H1 (cell line): ENCODE results near the gene EXOC6.

Experiments used
- CEBPB ChIP-seq: IDR thresholded peaks from 2 replicates; pipeline ENCODE4 v1.6.1; 2012; ENCODE audit warnings: low read depth, low read length
- CREB1 ChIP-seq: IDR thresholded peaks from 2 replicates; pipeline ENCODE4 v1.6.1; 2012; ENCODE audit warnings: inconsistent platforms
- CTCF ChIP-seq, 3 experiments: IDR thresholded peaks; 1 replicate in 2 of 3; 2 replicates in 1 of 3; pipeline versions ENCODE4 v1.5.1 to v1.6.1; 2011; ENCODE audit warnings: low read length in 3 of 3, mild to moderate bottlenecking in 3 of 3, inconsistent platforms in 2 of 3, low read depth in 1 of 3, moderate library complexity in 1 of 3; ENCODE audit not compliant: insufficient read depth in 1 of 3; ENCODE audit errors: control extremely low read depth in 1 of 3
- GABPA ChIP-seq: IDR thresholded peaks from 2 replicates; pipeline ENCODE4 v1.6.1; 2011; ENCODE audit warnings: mild to moderate bottlenecking, low read length, moderate library complexity, borderline replicate concordance; ENCODE audit not compliant: insufficient read depth
- JUND ChIP-seq: IDR thresholded peaks from 2 replicates; pipeline ENCODE4 v1.6.1; 2011; ENCODE audit warnings: mild to moderate bottlenecking, improper control_type of control experiment, low read length
- PHF8 ChIP-seq: fragments of 200-600 bp; sonication (generic); conservative IDR thresholded peaks from 2 replicates; pipeline ENCODE4 v1.7.1; 2012; ENCODE audit warnings: low read depth, mild to moderate bottlenecking, inconsistent platforms, low read length, moderate library complexity
- POLR2A ChIP-seq, 2 experiments: IDR thresholded peaks; 1 replicate in 1 of 2; 2 replicates in 1 of 2; pipeline ENCODE4 v1.6.1; 2011; ENCODE audit warnings: low read depth in 2 of 2, low read length in 2 of 2, mild to moderate bottlenecking in 2 of 2; ENCODE audit errors: control extremely low read depth in 1 of 2
- POLR2AphosphoS5 ChIP-seq: IDR thresholded peaks from 2 replicates; pipeline ENCODE4 v1.6.1; 2011; ENCODE audit warnings: low read depth, low read length
- POU5F1 ChIP-seq: IDR thresholded peaks from 2 replicates; pipeline ENCODE4 v1.6.1; 2011; ENCODE audit warnings: low read depth, mild to moderate bottlenecking, low read length, moderate library complexity
- YY1 ChIP-seq: IDR thresholded peaks from 2 replicates; pipeline ENCODE4 v1.6.1; 2011; ENCODE audit warnings: low read depth, mild to moderate bottlenecking, low read length

DNA sequence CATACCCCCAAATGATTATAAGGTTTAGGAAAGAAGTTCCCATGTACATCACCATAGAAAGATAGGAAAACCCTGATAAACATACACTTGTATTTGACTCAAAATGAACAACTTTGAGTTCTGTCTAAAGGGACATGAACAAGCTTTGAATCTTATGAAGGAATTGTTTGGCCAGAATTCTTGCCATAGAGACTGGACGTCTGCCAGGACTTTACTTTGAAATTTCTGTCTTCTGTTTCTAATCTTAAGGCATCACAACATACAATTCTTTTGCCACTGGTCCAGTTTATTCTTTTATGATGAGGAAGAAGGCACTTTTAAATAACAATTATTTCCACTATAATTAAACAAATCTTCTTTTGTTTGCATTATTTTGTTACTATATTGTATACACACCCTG, 186.1 kb downstream of the EXOC6 start:
- no peak for TF ChIP-seq CTCF (IDR thresholded peaks at IDR 0.05; ENCODE audit: control extremely low read depth in 1 of 3, insufficient read depth in 1 of 3, low read depth in 1 of 3, low read length in 3 of 3)
- TF ChIP-seq PHF8 = no peak
- no peak for TF ChIP-seq YY1
- TF ChIP-seq POLR2A (IDR thresholded peaks at IDR 0.05; ENCODE audit: control extremely low read depth in 1 of 2, low read depth in 2 of 2, low read length in 2 of 2) = no peak
- TF ChIP-seq POU5F1 = no peak
- TF ChIP-seq CEBPB = no peak
- no peak for TF ChIP-seq POLR2AphosphoS5
- no peak for TF ChIP-seq GABPA
- no peak for TF ChIP-seq JUND
- TF ChIP-seq CREB1 = no peak
